ENCODE measurements around the gene TMEM198. TPM values are rescaled to one million over a fixed set of nuclear protein-coding genes. Genes with fewer than 3 reads are reported as not detected.

TMEM198 gene
- total RNA-seq, 1 experiment from 2014 or later = 2.3 TPM

DNA sequence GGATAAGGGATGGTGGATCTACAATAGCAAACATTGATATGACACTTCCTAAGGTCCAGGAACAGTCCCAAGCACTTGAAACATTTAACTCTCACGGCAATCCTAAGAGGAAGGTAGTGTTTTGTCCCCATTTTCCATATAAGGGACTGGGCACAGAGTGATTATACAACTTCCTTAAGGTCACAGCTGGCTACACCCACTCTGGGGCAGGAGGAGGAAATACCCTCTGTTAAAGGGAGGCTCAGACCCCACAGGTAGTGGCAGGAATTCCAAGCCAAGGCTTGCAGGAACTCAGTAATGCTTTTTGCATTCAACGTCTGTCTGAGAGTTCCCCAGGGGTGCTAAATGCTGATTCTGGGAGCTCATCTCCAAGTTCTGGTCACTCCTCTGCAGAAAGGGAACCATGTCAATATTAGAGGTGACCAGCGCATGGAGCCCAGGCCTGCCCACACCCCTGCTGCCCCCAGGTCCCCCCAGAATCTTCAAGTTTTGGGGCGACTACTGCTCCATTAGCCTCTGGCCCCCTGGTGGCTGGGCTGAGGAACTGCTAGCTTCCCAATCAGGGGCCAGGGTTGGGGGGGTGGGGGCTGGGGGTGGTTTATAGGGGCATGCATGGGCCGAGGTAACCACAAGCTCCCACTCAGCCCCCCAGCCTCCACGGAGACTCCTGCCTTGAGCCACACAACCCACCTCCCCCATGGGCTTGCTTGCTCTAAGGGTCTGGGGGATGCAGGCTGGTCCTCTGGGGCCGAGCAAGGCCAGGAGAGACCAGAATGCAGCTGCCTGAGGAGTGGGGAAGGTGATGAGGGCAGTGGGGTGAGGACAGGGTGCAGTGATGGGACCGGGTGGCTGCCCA lies 16.4 kb downstream of the TMEM198 start:
- ChIA-PET POLR2A (interaction anchor here (0.5 to 0.6 kb wide), 2 partner anchors 94 to 130 kb away, joined by 3 to 4 read pairs; no protein-coding TSS in a partner anchor), CTCF (interaction anchor here (0.5 to 2.0 kb wide), 9 partner anchors 9 to 129 kb away, joined by 3 to 6 read pairs (median 6); partner anchors contain the start of gene OBSL1)
- no TSS peak for BruUV-seq (replicated peaks)
- peaks cover 7% of the 10 kb centered on the region for H3K4me1 ChIP-seq (ENCODE audit: control insufficient read depth, insufficient read depth, low read length)
- no peaks in the 10 kb centered on the region for H3K36me3 ChIP-seq (ENCODE audit: control insufficient read depth, insufficient read depth, low read length)
- H3K27ac ChIP-seq (ENCODE audit: low read length) = no peak overlapping the region
- ATAC-seq (no peak), DNase-seq (ENCODE audit: low read depth, low spot score) (no peak)
- no peaks in the 10 kb centered on the region for H3K27me3 ChIP-seq (ENCODE audit: control insufficient read depth, insufficient read depth, low read length)
- in situ Hi-C loops (cut with HindIII; ENCODE audit: low pct_unique_long_range_greater_than_20kb, low sequenced_read_pairs) = no loop called here
- no peak for TF ChIP-seq SIN3A (IDR thresholded peaks at IDR 0.05; ENCODE audit: borderline replicate concordance, insufficient read depth, low read depth, low read length)
- TF ChIP-seq, protein P1, sequence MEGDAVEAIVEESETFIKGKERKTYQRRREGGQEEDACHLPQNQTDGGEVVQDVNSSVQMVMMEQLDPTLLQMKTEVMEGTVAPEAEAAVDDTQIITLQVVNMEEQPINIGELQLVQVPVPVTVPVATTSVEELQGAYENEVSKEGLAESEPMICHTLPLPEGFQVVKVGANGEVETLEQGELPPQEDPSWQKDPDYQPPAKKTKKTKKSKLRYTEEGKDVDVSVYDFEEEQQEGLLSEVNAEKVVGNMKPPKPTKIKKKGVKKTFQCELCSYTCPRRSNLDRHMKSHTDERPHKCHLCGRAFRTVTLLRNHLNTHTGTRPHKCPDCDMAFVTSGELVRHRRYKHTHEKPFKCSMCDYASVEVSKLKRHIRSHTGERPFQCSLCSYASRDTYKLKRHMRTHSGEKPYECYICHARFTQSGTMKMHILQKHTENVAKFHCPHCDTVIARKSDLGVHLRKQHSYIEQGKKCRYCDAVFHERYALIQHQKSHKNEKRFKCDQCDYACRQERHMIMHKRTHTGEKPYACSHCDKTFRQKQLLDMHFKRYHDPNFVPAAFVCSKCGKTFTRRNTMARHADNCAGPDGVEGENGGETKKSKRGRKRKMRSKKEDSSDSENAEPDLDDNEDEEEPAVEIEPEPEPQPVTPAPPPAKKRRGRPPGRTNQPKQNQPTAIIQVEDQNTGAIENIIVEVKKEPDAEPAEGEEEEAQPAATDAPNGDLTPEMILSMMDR (IDR thresholded peaks at IDR 0.05) = peak; percentile 96
- no peak for TF ChIP-seq TCF7L2 (IDR thresholded peaks at IDR 0.05; ENCODE audit: low read depth, low read length)
- H3K9me3 ChIP-seq (ENCODE audit: control insufficient read depth, insufficient read depth, low read depth, low read length) = no peaks in the 10 kb centered on the region
- no peak overlapping the region for H3K4me3 ChIP-seq (ENCODE audit: low read depth in 2 of 2, low read length in 2 of 2)
- intact Hi-C loops (cut with micrococcal nuclease; ENCODE audit: unreplicated experiment) = no loop called here

DNA sequence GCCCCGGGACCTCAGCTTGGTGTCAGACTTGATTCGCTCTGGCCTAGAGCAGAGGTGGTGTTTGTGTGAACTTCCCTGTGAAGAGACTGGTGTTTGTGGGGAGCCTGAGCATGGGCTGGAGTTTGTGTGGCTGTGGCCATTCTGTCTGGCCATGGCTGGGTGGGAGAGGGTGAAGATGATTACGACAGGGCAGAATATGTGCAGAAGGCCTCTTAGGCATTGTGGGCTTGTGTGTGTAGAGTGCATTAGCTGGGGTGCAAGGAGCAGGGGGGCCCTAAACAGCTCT lies 17.0 kb downstream of the TMEM198 start:
- intact Hi-C loops (cut with micrococcal nuclease; ENCODE audit: unreplicated experiment) = no loop called here
- H3K4me3 ChIP-seq (ENCODE audit: low read depth in 2 of 2, low read length in 2 of 2) = no peak overlapping the region
- ChIA-PET CTCF (interaction anchor here (0.5 to 2.0 kb wide), 7 partner anchors 10 to 129 kb away, joined by 3 to 6 read pairs (median 5); partner anchors contain the start of gene OBSL1), POLR2A (interaction anchor here (0.5 kb wide), 1 partner anchor 93 kb away, joined by 4 read pairs; no protein-coding TSS in a partner anchor)
- no peak overlapping the region for H3K27ac ChIP-seq (ENCODE audit: low read length)
- H3K27me3 ChIP-seq (ENCODE audit: control insufficient read depth, insufficient read depth, low read length) = no peaks in the 10 kb centered on the region
- TF ChIP-seq, protein P1 (IDR thresholded peaks at IDR 0.05) = no peak
- TF ChIP-seq TCF7L2 (IDR thresholded peaks at IDR 0.05; ENCODE audit: low read depth, low read length) (no peak), POLR2AphosphoS5 (IDR thresholded peaks at IDR 0.05; ENCODE audit: low read depth, low read length) (no peak), SIN3A (IDR thresholded peaks at IDR 0.05; ENCODE audit: borderline replicate concordance, insufficient read depth, low read depth, low read length) (no peak)
- TF ChIP-seq, protein P2, sequence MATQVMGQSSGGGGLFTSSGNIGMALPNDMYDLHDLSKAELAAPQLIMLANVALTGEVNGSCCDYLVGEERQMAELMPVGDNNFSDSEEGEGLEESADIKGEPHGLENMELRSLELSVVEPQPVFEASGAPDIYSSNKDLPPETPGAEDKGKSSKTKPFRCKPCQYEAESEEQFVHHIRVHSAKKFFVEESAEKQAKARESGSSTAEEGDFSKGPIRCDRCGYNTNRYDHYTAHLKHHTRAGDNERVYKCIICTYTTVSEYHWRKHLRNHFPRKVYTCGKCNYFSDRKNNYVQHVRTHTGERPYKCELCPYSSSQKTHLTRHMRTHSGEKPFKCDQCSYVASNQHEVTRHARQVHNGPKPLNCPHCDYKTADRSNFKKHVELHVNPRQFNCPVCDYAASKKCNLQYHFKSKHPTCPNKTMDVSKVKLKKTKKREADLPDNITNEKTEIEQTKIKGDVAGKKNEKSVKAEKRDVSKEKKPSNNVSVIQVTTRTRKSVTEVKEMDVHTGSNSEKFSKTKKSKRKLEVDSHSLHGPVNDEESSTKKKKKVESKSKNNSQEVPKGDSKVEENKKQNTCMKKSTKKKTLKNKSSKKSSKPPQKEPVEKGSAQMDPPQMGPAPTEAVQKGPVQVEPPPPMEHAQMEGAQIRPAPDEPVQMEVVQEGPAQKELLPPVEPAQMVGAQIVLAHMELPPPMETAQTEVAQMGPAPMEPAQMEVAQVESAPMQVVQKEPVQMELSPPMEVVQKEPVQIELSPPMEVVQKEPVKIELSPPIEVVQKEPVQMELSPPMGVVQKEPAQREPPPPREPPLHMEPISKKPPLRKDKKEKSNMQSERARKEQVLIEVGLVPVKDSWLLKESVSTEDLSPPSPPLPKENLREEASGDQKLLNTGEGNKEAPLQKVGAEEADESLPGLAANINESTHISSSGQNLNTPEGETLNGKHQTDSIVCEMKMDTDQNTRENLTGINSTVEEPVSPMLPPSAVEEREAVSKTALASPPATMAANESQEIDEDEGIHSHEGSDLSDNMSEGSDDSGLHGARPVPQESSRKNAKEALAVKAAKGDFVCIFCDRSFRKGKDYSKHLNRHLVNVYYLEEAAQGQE (IDR thresholded peaks at IDR 0.05; ENCODE audit: insufficient read depth in 1 of 2, low read depth in 2 of 2, low read length in 1 of 2) = no peak
- H3K4me1 ChIP-seq (ENCODE audit: control insufficient read depth, insufficient read depth, low read length) = peaks cover 7% of the 10 kb centered on the region
- no peaks in the 10 kb centered on the region for H3K9me3 ChIP-seq (ENCODE audit: control insufficient read depth, insufficient read depth, low read depth, low read length)
- ATAC-seq (peak; percentile 36; the same call in 1 of the 2 replicates), DNase-seq (ENCODE audit: low read depth, low spot score) (no peak)
- BruUV-seq (replicated peaks) = no TSS peak
- H3K36me3 ChIP-seq (ENCODE audit: control insufficient read depth, insufficient read depth, low read length) = no peaks in the 10 kb centered on the region
- in situ Hi-C loops (cut with HindIII; ENCODE audit: low pct_unique_long_range_greater_than_20kb, low sequenced_read_pairs) = no loop called here
